ENCODE measurements around the gene CCSAP.

CCSAP gene

GRCh38 chr1:229280037-229280828 lies 62.6 kb downstream of the CCSAP start:
- H3K27me3 ChIP-seq (ENCODE audit: control insufficient read depth, low read length) = no peaks in the 10 kb centered on the region
- H3K4me1 ChIP-seq (ENCODE audit: control insufficient read depth, low read length) = no peaks in the 10 kb centered on the region
- no peak overlapping the region for H3K4me2 ChIP-seq (ENCODE audit: low read length)
- no peak overlapping the region for H3K27ac ChIP-seq (ENCODE audit: low read depth, low read length)
- peaks cover 9% of the 10 kb centered on the region for H4K20me1 ChIP-seq (ENCODE audit: control insufficient read depth, insufficient read depth, low read depth, low read length)
- H3K4me3 ChIP-seq (ENCODE audit: low read length) = no peak overlapping the region
- H3F3A ChIP-seq (ENCODE audit: control insufficient read depth, insufficient read depth) = no peaks in the 10 kb centered on the region
- H3K36me3 ChIP-seq (ENCODE audit: control insufficient read depth, low read length) = peaks cover 4% of the 10 kb centered on the region
- TF ChIP-seq EZH2phosphoT487 (IDR thresholded peaks at IDR 0.05; ENCODE audit: borderline replicate concordance, low read length) = no peak
- TF ChIP-seq CTCF (IDR thresholded peaks at IDR 0.05; ENCODE audit: low read depth, low read length, poor library complexity, severe bottlenecking) = no peak
- H3K79me2 ChIP-seq (ENCODE audit: control insufficient read depth, low read length) = peaks cover 95% of the 10 kb centered on the region
- no peaks in the 10 kb centered on the region for H3K9me2 ChIP-seq (replicated peaks; ENCODE audit: control insufficient read depth, low read length)
- H3K9me3 ChIP-seq (ENCODE audit: control insufficient read depth, insufficient read depth, low read length) = no peaks in the 10 kb centered on the region

DNA sequence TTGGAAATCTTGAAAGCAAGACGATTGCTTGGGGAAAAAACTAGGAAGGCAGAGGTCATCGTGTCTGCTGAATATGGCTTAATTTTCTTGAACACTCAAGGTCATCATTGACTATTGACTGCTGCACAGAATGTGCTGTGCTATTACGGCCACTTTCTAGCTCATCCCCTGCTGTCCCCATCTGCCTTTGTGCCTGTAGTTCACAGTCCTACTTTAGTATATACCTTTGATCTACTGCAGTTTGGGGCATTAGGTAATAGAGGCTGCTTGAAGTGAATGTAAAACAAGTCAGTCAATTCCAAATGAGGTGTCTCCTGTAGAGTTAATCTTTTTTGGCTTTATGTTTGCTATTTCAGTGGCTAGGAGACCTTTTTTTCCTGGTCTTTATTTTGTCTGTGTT lies 63.6 kb downstream of the CCSAP start:
- no peak overlapping the region for H3K27ac ChIP-seq (ENCODE audit: low read depth, low read length)
- H3K9me2 ChIP-seq (replicated peaks; ENCODE audit: control insufficient read depth, low read length) = no peaks in the 10 kb centered on the region
- H3K79me2 ChIP-seq (ENCODE audit: control insufficient read depth, low read length) = peaks cover 95% of the 10 kb centered on the region
- TF ChIP-seq CTCF (IDR thresholded peaks at IDR 0.05; ENCODE audit: low read depth, low read length, poor library complexity, severe bottlenecking) (no peak), EZH2phosphoT487 (IDR thresholded peaks at IDR 0.05; ENCODE audit: borderline replicate concordance, low read length) (no peak)
- H3K9me3 ChIP-seq (ENCODE audit: control insufficient read depth, insufficient read depth, low read length) = no peaks in the 10 kb centered on the region
- peaks cover 10% of the 10 kb centered on the region for H4K20me1 ChIP-seq (ENCODE audit: control insufficient read depth, insufficient read depth, low read depth, low read length)
- H3K4me3 ChIP-seq (ENCODE audit: low read length) = no peak overlapping the region
- 0 out of 2 replicates have a peak, but pooled peaks cover 3% of the 10 kb centered on the region for H3K4me1 ChIP-seq (ENCODE audit: control insufficient read depth, low read length)
- no peaks in the 10 kb centered on the region for H3F3A ChIP-seq (ENCODE audit: control insufficient read depth, insufficient read depth)
- peaks cover 6% of the 10 kb centered on the region for H3K36me3 ChIP-seq (ENCODE audit: control insufficient read depth, low read length)
- no peaks in the 10 kb centered on the region for H3K27me3 ChIP-seq (ENCODE audit: control insufficient read depth, low read length)
- no peak overlapping the region for H3K4me2 ChIP-seq (ENCODE audit: low read length)

- H3K27ac ChIP-seq (ENCODE audit: low read depth, low read length) = no peak overlapping the region
- no peak overlapping the region for H3K4me3 ChIP-seq (ENCODE audit: low read length)
- H4K20me1 ChIP-seq (ENCODE audit: control insufficient read depth, insufficient read depth, low read depth, low read length) = peaks cover 13% of the 10 kb centered on the region
- TF ChIP-seq CTCF (IDR thresholded peaks at IDR 0.05; ENCODE audit: low read depth, low read length, poor library complexity, severe bottlenecking) (no peak), EZH2phosphoT487 (IDR thresholded peaks at IDR 0.05; ENCODE audit: borderline replicate concordance, low read length) (no peak)
- H3K4me2 ChIP-seq (ENCODE audit: low read length) = no peak overlapping the region
- H3K27me3 ChIP-seq (ENCODE audit: control insufficient read depth, low read length) = no peaks in the 10 kb centered on the region
- no peaks in the 10 kb centered on the region for H3F3A ChIP-seq (ENCODE audit: control insufficient read depth, insufficient read depth)
- no peaks in the 10 kb centered on the region for H3K9me3 ChIP-seq (ENCODE audit: control insufficient read depth, insufficient read depth, low read length)
- H3K36me3 ChIP-seq (ENCODE audit: control insufficient read depth, low read length) = peaks cover 6% of the 10 kb centered on the region
- H3K4me1 ChIP-seq (ENCODE audit: control insufficient read depth, low read length) = peaks cover 9% of the 10 kb centered on the region
- H3K79me2 ChIP-seq (ENCODE audit: control insufficient read depth, low read length) = peaks cover 96% of the 10 kb centered on the region
- no peaks in the 10 kb centered on the region for H3K9me2 ChIP-seq (replicated peaks; ENCODE audit: control insufficient read depth, low read length)
These were observed 64.6 kb downstream of the CCSAP start for GRCh38 chr1:229278120-229278741.
